Measurements from ENCODE around the gene CDC42BPG. TPM values are rescaled to one million over a fixed set of nuclear protein-coding genes. Genes with fewer than 3 reads are reported as not detected.

Gene CDC42BPG
- total RNA-seq, 2 experiments from 2014 or later, result 0.50 to 0.61 TPM

DNA sequence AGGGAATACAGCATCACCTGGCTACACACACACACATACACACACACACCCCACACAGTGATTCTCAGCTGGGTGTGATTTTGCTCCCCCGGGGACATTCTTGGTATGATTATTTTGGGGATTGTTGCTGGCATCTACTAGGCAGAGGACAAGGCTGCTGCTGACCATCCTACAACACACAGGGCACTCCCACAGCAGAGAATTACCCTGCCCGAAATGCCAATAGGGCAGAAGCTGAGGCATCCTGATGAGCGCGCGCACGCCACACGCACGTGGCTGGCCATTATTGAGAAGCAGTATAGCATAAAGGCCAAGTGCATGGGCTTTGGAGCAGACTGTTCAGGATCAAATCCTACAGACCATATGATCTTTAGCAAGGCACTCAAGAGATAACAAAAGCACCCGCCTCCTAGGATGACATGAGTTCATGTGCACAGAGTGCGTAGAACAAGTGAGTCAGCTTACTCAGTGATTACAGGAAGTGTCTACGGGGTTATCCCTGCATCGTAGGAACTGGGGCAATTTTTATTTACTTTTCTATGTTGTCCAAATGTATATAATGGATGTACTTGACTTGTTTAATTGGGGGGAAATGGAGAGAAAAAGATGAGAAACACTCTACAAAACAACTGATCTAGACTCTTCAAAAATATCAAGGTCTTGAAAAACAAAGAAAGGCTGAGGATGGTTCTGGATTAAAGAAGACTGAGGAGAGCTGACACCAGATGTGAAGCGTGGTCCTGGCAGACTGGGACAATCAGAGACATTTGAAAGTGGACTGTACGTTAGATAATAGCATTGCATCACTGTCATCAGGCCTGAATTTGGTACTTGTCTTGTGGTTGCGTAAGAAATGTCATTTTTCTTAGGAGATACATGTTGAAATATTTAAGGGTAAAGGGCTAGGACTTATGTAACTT lies 41.2 kb upstream of the CDC42BPG start:
- H3K4me1 Mint-ChIP-seq, result peaks cover 51% of the 10 kb centered on the region
- CTCF ChIA-PET, result interaction anchor here (0.9 to 31.3 kb wide), 4 partner anchors 8 to 103 kb away, joined by 3 to 1163 read pairs (median 42); partner anchors contain the start of genes CDC42BPG and EHD1
- DNase-seq (peak; percentile 68), ATAC-seq (peak; percentile 59)
- H3K27ac Mint-ChIP-seq, result peak overlapping the region; percentile 81
- H3K27me3 Mint-ChIP-seq, result no peaks in the 10 kb centered on the region
- H3K4me3 Mint-ChIP-seq, result peak overlapping the region; percentile 31
- no peaks in the 10 kb centered on the region for H3K9me3 Mint-ChIP-seq (ENCODE audit: low read depth)
- H3K36me3 Mint-ChIP-seq, result no peaks in the 10 kb centered on the region

- Mint-ChIP-seq H3K9me3 (ENCODE audit: low read depth) (no peaks in the 10 kb centered on the region), H3K27me3 (no peaks in the 10 kb centered on the region), H3K4me3 (no peak overlapping the region), H3K4me1 (peaks cover 67% of the 10 kb centered on the region), H3K27ac (peak overlapping the region; percentile 60), H3K36me3 (no peaks in the 10 kb centered on the region)
- no peak for ATAC-seq
- DNase-seq, result no peak
- CTCF ChIA-PET, result interaction anchor here (7.7 to 31.3 kb wide), 2 partner anchors 8 to 28 kb away, joined by 80 to 1163 read pairs; partner anchors contain the start of genes CDC42BPG and EHD1
Observed at GRCh38 chr11:64884019-64884418, 39.6 kb upstream of the CDC42BPG start.

GRCh38 chr11:64883575-64883974 lies 39.1 kb upstream of the CDC42BPG start:
- CTCF ChIA-PET, result interaction anchor here (7.7 to 31.3 kb wide), 2 partner anchors 8 to 27 kb away, joined by 80 to 1163 read pairs; partner anchors contain the start of genes CDC42BPG and EHD1
- H3K4me1 Mint-ChIP-seq, result peaks cover 69% of the 10 kb centered on the region
- ATAC-seq (no peak), DNase-seq (no peak)
- peak overlapping the region; percentile 60 for H3K27ac Mint-ChIP-seq
- H3K4me3 Mint-ChIP-seq, result no peak overlapping the region
- H3K36me3 Mint-ChIP-seq, result no peaks in the 10 kb centered on the region
- H3K27me3 Mint-ChIP-seq, result no peaks in the 10 kb centered on the region
- H3K9me3 Mint-ChIP-seq (ENCODE audit: low read depth), result no peaks in the 10 kb centered on the region

- Mint-ChIP-seq H3K27ac (peak overlapping the region; percentile 34), H3K4me1 (peaks cover 59% of the 10 kb centered on the region), H3K36me3 (peaks cover 3% of the 10 kb centered on the region), H3K9me3 (ENCODE audit: low read depth) (no peaks in the 10 kb centered on the region), H3K27me3 (no peaks in the 10 kb centered on the region), H3K4me3 (no peak overlapping the region)
- ATAC-seq, result no peak
- no peak for DNase-seq
- CTCF ChIA-PET, result interaction anchor here (1.8 to 31.3 kb wide), 2 partner anchors 12 to 26 kb away, joined by 8 to 1163 read pairs; partner anchors contain the start of gene CDC42BPG
Observed at GRCh38 chr11:64882243-64882642, 37.8 kb upstream of the CDC42BPG start.

DNA sequence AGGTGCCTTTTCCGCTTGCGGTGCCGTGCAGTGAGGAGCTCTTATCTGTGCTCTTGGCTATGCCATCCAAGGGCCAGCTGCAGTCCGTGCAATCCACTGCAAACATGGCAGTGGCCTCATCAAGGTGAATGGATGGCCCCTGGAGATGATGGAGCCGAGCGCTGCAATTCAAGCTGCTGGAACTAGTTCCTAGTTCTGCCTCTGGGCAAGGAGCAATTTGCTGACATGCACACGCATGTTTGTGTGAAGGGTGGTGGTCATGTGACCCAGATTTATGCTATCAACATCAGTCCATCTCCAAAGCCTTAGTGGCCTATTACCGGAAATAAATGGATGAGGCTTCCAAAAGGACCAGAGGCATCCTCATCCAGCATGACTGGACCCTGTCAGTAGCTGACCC lies 37.0 kb upstream of the CDC42BPG start:
- Mint-ChIP-seq H3K27ac (peak overlapping the region; percentile 93), H3K9me3 (ENCODE audit: low read depth) (no peaks in the 10 kb centered on the region), H3K27me3 (no peaks in the 10 kb centered on the region), H3K4me3 (peak overlapping the region; percentile 68), H3K36me3 (peaks cover 9% of the 10 kb centered on the region), H3K4me1 (peaks cover 63% of the 10 kb centered on the region)
- DNase-seq, result no peak
- CTCF ChIA-PET, result interaction anchor here (1.1 to 31.3 kb wide), 3 partner anchors 13 to 133 kb away, joined by 5 to 1163 read pairs (median 8); partner anchors contain the start of genes ARL2 and CDC42BPG
- no peak for ATAC-seq

GRCh38 chr11:64880240-64881001 lies 36.0 kb upstream of the CDC42BPG start:
- ATAC-seq (no peak), DNase-seq (no peak)
- peaks cover 64% of the 10 kb centered on the region for H3K4me1 Mint-ChIP-seq
- H3K27me3 Mint-ChIP-seq, result no peaks in the 10 kb centered on the region
- CTCF ChIA-PET, result interaction anchor here (1.0 to 31.3 kb wide), 3 partner anchors 24 to 685 kb away, joined by 3 to 1163 read pairs (median 7); partner anchors contain the start of genes ARL2 and CDC42BPG
- peaks cover 18% of the 10 kb centered on the region for H3K36me3 Mint-ChIP-seq
- no peaks in the 10 kb centered on the region for H3K9me3 Mint-ChIP-seq (ENCODE audit: low read depth)
- H3K4me3 Mint-ChIP-seq, result peak overlapping the region; percentile 68
- H3K27ac Mint-ChIP-seq, result peak overlapping the region; percentile 93

GRCh38 chr11:64879244-64879900 lies 34.9 kb upstream of the CDC42BPG start:
- H3K36me3 Mint-ChIP-seq, result peaks cover 28% of the 10 kb centered on the region
- peaks cover 68% of the 10 kb centered on the region for H3K4me1 Mint-ChIP-seq
- no peak for DNase-seq
- peak overlapping the region; percentile 93 for H3K27ac Mint-ChIP-seq
- no peaks in the 10 kb centered on the region for H3K27me3 Mint-ChIP-seq
- CTCF ChIA-PET, result interaction anchor here (0.9 to 31.3 kb wide), 5 partner anchors 8 to 686 kb away, joined by 3 to 1163 read pairs (median 7); partner anchors contain the start of genes ARL2 and CDC42BPG
- no peaks in the 10 kb centered on the region for H3K9me3 Mint-ChIP-seq (ENCODE audit: low read depth)
- peak overlapping the region; percentile 94 for H3K4me3 Mint-ChIP-seq
- ATAC-seq, result no peak

DNA sequence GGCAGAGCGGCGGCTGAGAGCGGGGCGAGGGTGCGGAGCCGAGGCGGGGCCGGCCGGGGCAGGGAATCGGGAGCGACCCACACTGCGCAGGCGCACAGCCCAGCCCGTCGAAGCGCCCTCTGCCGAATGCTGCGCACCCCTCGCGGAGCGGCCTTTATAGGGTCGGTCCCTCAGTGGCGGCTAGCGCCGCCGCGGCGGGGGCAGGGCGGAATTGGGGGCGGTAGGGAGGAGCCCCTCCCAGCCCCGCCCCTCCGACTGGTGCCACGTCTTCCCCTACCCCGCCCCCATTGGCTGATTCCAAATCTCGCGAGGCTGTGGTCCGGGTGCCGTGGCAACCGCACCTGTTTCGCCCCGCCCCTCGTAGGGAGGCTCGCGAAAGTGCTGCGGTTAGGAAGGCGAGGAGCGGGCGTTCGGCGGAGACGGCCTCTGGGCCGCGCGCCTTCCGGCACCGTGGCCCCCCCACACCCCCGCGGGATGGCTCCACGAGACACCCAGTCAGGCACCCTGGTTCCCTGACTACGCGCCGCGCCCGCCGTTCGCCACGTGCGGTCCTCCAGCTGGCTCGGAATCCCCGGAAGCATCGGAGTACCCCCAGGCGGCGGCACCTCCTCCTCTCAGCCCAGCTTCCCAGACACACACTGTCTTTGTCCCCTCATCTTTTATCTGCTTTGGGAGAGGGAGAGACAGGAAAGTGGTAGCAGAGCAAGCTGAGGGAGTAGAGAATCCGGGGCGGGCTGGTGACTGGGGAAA lies 34.2 kb upstream of the CDC42BPG start, which contains the start of gene EHD1:
EHD1 (minus strand) TSS at position 128 of the 750 bp plus-strand sequence. CDS start 157 bp downstream, outside the sequence.
- peaks cover 30% of the 10 kb centered on the region for H3K36me3 Mint-ChIP-seq
- DNase-seq (peak; percentile 100), ATAC-seq (peak; percentile 75)
- H3K27ac Mint-ChIP-seq, result peak within 1 kb of the TSS; percentile 93
- H3K27me3 Mint-ChIP-seq, result no peaks in the 10 kb centered on the region
- H3K4me3 Mint-ChIP-seq, result peak within 1 kb of the TSS; percentile 94
- CTCF ChIA-PET, result interaction anchor here (0.6 to 31.3 kb wide), 8 partner anchors 9 to 238 kb away, joined by 3 to 1163 read pairs (median 4); partner anchors contain the start of genes ARL2, CDC42BPG and ZNHIT2
- H3K9me3 Mint-ChIP-seq (ENCODE audit: low read depth), result no peaks in the 10 kb centered on the region
- peaks cover 66% of the 10 kb centered on the region for H3K4me1 Mint-ChIP-seq

GRCh38 chr11:64878223-64878493 lies 33.7 kb upstream of the CDC42BPG start:
- peak overlapping the region; percentile 94 for H3K4me3 Mint-ChIP-seq
- H3K4me1 Mint-ChIP-seq, result peaks cover 65% of the 10 kb centered on the region
- DNase-seq (no peak), ATAC-seq (no peak)
- H3K27ac Mint-ChIP-seq, result peak overlapping the region; percentile 82
- no peaks in the 10 kb centered on the region for H3K9me3 Mint-ChIP-seq (ENCODE audit: low read depth)
- peaks cover 34% of the 10 kb centered on the region for H3K36me3 Mint-ChIP-seq
- CTCF ChIA-PET, result interaction anchor here (0.6 to 31.3 kb wide), 9 partner anchors 9 to 453 kb away, joined by 3 to 1163 read pairs (median 4); partner anchors contain the start of genes ARL2, CDC42BPG and ZNHIT2
- H3K27me3 Mint-ChIP-seq, result no peaks in the 10 kb centered on the region

DNA sequence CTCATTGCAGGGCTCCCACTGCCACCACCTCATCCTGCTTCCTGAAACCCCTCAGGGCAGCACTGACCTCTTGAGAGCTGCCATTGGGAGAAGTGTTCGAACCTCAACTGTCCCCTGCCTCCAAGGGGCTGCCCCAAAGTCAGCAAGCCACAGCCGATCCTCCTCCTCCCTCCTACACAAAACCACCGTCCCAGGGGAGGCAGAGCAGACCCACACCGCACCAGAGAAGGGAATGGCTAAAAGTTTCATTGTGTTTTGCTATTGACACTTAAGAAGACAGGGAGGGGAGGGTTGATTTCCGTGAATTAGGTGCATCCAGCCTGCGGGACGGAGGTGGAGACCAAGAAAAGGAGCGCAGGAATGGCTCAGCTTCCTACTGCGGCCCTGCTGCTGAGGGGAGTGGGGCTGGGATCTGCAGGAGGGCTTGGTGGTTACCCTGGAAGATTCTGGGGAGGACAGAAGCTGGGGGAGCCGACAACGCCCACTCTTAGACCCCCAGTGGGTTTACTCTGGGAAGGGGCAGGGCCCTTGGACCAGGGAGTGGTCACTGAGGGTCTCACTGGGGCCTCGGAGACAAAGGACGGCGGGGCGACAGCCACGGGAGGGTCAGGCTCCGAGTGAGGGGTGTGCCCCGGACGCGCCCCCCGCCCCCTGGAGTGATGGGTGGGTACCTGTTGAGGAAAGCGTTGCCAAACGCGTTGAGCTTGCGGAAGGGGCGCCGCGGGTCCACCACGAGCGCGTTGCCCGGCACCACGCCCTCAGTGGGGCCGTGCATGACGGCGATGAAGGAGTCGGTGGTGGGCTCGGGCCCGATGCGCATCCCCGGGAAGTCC lies 33.2 kb upstream of the CDC42BPG start:
- CTCF ChIA-PET, result interaction anchor here (0.6 to 31.3 kb wide), 10 partner anchors 10 to 454 kb away, joined by 3 to 1163 read pairs (median 4); partner anchors contain the start of genes ARL2, CDC42BPG, SAC3D1 and ZNHIT2
- H3K4me1 Mint-ChIP-seq, result peaks cover 69% of the 10 kb centered on the region
- ATAC-seq, result no peak
- no peaks in the 10 kb centered on the region for H3K27me3 Mint-ChIP-seq
- H3K4me3 Mint-ChIP-seq, result peak overlapping the region; percentile 94
- H3K9me3 Mint-ChIP-seq (ENCODE audit: low read depth), result no peaks in the 10 kb centered on the region
- DNase-seq, result peak; percentile 59
- H3K36me3 Mint-ChIP-seq, result peaks cover 39% of the 10 kb centered on the region
- H3K27ac Mint-ChIP-seq, result peak overlapping the region; percentile 82

- Mint-ChIP-seq H3K9me3 (ENCODE audit: low read depth) (no peaks in the 10 kb centered on the region), H3K27me3 (no peaks in the 10 kb centered on the region), H3K4me3 (peak overlapping the region; percentile 94), H3K4me1 (peaks cover 71% of the 10 kb centered on the region), H3K27ac (peak overlapping the region; percentile 82), H3K36me3 (peaks cover 41% of the 10 kb centered on the region)
- CTCF ChIA-PET, result interaction anchor here (1.0 to 31.3 kb wide), 7 partner anchors 10 to 454 kb away, joined by 3 to 1163 read pairs (median 4); partner anchors contain the start of genes ARL2, CDC42BPG, SAC3D1 and ZNHIT2
- ATAC-seq (no peak), DNase-seq (no peak)
Observed at GRCh38 chr11:64876835-64877341, 32.4 kb upstream of the CDC42BPG start.
